Activated naive CD8-positive, alpha-beta T cell treated with anti-CD3 and anti-CD28 coated beads, Interleukin-2, amount 50 U/mL, for 24 hours (primary cell): ENCODE data around the gene CDRT15L2.
A peak's percentile ranks its signal among the peaks of the same experiment; 100 is the strongest.
"Not testable (repeated sequence)": the region's sequence is repeated elsewhere in the genome, so short reads cannot be mapped to it uniquely, and the experiment has no call there.

Experiments
- ATAC-seq: fragments of 150-1000 bp; cut with Tn5 transposase; one replicate; pipeline ENCODE4 v1.10.0; 2021
- DNase-seq: peaks from one replicate; pipeline ENCODE4 v3.0.0; 2021
- H3K27ac Mint-ChIP-seq: one replicate; pipeline ENCODE4 v1.8.0; 2021; ENCODE audit warnings: mild to moderate bottlenecking, mixed read lengths
- H3K27me3 Mint-ChIP-seq: one replicate; pipeline ENCODE4 v1.8.0; 2021; ENCODE audit warnings: mixed read lengths
- H3K36me3 Mint-ChIP-seq: one replicate; pipeline ENCODE4 v1.8.0; 2021; ENCODE audit warnings: low read depth, mixed read lengths
- H3K4me1 Mint-ChIP-seq: one replicate; pipeline ENCODE4 v1.8.0; 2021; ENCODE audit warnings: mixed read lengths
- H3K4me3 Mint-ChIP-seq: one replicate; pipeline ENCODE4 v1.8.0; 2021; ENCODE audit warnings: mild to moderate bottlenecking, moderate library complexity, mixed read lengths
- H3K9me3 Mint-ChIP-seq: one replicate; pipeline ENCODE4 v1.8.0; 2021; ENCODE audit warnings: mixed read lengths

Gene CDRT15L2

DNA sequence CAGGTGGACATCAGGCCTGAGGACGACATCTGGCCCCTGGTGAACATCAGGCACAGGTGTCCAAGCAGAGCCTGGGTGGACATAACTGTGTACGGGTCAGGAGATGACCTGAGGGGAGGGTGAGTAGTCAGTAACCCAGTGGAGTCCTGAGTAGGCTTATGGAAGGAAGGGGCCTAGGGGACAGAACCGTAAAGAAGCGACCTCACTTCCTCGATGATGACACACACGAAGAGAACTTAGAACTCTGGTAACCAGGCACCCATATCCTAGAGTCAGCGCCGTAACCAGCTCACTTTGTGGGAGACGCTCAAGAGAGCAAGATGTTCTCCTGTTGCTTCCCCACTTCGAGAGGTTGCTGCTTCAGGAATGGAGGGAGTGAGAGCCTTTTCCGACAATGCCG is at the start of gene CDRT15L2:
Gene CDRT15L2, plus strand, starts transcription at position 301 of the 400 bp plus-strand sequence. Its CDS starts 20 bp downstream, at position 321.
- H3K36me3 Mint-ChIP-seq, H3K4me1 Mint-ChIP-seq, H3K27me3 Mint-ChIP-seq, H3K9me3 Mint-ChIP-seq, ATAC-seq, DNase-seq, H3K4me3 Mint-ChIP-seq, H3K27ac Mint-ChIP-seq: not testable (repeated sequence)

DNA sequence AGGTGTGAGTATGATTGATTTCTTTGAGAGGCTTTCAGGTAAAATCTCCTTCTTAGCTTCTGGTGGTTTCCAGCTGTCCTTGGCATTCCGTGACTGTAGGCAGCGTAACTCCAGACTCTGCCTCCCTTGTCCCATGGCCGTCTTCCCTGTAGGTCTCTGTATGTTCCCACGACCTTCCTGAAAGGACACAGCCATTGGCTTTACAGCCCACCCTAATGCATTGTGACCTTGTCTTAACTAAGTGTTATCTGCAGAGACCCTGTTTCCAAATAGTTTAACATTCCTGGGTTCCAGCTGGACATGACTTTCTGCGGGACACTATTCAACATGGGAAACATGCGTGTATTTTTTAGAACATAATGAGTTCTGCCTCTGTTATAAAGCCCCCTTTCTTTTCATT is 49.4 kb upstream of the CDRT15L2 start:
- not testable (repeated sequence) for H3K36me3 Mint-ChIP-seq, DNase-seq, H3K27ac Mint-ChIP-seq, H3K9me3 Mint-ChIP-seq, ATAC-seq, H3K27me3 Mint-ChIP-seq, H3K4me1 Mint-ChIP-seq
- peak overlapping the region; percentile 28 for H3K4me3 Mint-ChIP-seq

DNA sequence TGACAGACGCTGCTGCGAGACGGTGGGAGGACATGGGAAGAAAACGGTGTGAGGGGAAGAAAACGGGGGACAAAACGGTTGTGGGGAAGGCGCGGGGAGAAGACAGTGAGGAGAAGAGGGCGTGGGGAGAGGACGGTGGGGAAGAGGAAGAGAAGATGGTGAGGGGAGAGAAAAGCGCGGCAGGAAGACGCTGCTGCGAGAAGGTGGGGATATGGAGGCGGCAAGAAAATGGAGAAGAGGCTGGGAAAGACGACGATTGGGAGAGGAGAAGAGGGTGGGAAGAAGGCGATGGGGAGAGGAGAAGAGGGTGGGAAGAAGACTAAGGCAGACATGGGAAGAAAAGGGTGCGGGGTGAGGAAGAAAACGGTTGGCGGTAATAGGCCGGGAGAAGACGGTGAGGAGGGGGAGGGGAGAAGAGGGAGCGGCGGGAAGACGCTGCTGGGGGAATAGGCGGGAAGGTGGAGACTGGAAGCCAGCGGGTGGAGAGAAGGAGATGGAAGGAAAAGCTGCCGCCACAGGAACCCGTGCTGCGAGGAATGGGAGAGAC is 46.9 kb upstream of the CDRT15L2 start:
- H3K9me3 Mint-ChIP-seq, H3K4me1 Mint-ChIP-seq, ATAC-seq, DNase-seq, H3K27ac Mint-ChIP-seq, H3K36me3 Mint-ChIP-seq, H3K27me3 Mint-ChIP-seq: not testable (repeated sequence)
- H3K4me3 Mint-ChIP-seq = peak overlapping the region; percentile 61

DNA sequence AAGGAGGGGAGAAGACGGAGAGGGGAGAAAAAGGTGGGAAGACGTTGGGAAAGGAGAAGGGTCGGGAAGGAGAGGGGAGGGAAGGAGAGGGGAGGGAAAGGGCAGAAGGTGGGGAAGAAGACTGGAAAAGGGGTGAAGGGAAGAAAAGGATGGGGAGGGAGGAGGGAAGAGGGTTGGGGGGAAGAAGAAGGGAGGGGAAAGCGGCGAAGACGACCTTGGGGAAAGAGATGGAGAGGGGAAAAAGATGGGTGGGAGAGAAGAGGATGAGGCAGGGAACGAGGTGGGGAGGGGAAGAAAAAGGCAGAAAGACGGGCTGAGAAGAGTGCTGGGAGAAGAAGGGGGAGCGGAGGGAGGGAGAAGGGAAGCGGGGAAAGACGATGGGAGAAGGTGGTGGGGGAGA is 46.3 kb upstream of the CDRT15L2 start:
- ATAC-seq, H3K36me3 Mint-ChIP-seq, H3K9me3 Mint-ChIP-seq, H3K4me1 Mint-ChIP-seq, H3K27ac Mint-ChIP-seq, H3K27me3 Mint-ChIP-seq, DNase-seq: not testable (repeated sequence)
- peak overlapping the region; percentile 61 for H3K4me3 Mint-ChIP-seq

DNA sequence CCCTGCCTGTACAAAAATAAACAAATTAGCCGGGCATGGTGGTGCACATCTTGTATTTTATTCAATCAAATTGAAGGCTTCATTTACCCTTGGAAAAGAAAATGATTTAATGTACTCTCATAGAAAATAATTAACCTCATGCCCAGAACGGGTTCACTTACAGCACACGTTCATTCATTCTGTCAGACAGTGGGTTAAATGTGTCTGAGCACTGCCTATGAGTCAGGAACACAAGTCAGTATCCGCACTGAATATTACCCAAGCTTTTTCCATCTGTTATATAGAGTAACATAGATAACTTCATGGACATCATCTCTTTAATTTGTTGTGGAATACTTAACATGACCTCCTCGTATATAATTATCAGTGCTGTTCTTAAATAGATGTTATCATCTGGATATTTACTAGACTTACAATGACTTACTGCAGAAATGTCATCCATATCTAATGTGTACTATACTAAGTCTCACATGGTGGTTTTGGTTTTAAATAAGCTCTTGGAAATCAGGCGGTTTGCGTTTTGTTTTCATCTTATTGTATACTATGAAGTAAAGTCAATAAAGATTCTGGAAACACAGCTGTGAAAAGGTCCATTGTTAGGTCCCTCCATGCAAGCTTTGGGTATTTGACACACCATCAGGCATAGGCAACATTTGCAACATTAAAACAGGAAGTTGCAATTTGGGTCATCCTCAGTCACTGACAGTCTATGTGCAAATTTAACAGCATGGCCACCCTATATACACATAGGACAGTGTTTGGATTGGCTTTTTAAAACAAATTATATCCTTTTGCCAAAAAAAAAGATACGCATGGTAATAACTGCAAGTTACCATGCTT is 44.6 kb upstream of the CDRT15L2 start:
- H3K27me3 Mint-ChIP-seq, ATAC-seq, H3K36me3 Mint-ChIP-seq, H3K4me3 Mint-ChIP-seq, DNase-seq, H3K27ac Mint-ChIP-seq, H3K4me1 Mint-ChIP-seq, H3K9me3 Mint-ChIP-seq: not testable (repeated sequence)

DNA sequence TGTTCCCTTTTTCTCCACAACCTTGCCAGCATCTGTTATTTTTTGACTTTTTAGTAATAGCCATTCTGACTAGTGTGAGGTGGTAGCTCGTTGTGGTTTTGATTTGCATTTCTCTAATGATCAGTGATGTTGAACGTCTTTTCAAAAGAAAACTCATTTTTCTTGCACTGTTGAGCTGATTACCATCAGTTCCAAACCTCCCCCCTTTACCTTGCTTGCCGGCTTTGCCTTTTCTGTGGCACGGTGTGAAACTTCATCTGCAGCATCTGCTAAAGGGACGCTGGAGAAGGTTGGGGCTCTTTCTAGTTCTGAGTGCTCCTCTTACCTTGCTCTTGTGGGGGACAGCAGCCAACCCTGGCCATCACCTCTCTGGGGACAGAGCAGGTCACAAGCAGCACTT is 39.1 kb upstream of the CDRT15L2 start:
- not testable (repeated sequence) for H3K4me1 Mint-ChIP-seq, ATAC-seq, H3K4me3 Mint-ChIP-seq, H3K36me3 Mint-ChIP-seq, H3K27ac Mint-ChIP-seq, DNase-seq, H3K27me3 Mint-ChIP-seq, H3K9me3 Mint-ChIP-seq

DNA sequence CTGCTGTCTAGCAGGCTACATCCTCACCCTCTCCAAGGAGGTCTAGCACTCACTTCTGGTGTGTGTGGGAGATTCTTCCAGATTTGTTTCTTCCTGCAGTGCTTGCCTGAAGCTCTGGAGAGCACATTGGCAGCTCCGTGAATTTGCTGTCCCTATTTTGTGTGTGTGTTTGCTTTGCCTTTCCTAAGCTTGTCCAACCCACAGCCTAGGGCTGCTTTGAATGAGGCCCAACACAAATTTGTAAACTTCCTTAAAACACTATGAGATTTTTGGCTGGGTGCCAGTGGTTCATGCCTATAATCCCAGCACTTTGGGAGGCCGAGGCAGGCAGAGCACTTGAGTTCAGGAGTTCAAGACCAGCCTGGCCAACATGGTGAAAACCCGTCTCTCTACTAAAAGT is 38.7 kb upstream of the CDRT15L2 start:
- not testable (repeated sequence) for H3K9me3 Mint-ChIP-seq, H3K4me1 Mint-ChIP-seq, H3K4me3 Mint-ChIP-seq, H3K27me3 Mint-ChIP-seq, H3K36me3 Mint-ChIP-seq, H3K27ac Mint-ChIP-seq, DNase-seq, ATAC-seq

DNA sequence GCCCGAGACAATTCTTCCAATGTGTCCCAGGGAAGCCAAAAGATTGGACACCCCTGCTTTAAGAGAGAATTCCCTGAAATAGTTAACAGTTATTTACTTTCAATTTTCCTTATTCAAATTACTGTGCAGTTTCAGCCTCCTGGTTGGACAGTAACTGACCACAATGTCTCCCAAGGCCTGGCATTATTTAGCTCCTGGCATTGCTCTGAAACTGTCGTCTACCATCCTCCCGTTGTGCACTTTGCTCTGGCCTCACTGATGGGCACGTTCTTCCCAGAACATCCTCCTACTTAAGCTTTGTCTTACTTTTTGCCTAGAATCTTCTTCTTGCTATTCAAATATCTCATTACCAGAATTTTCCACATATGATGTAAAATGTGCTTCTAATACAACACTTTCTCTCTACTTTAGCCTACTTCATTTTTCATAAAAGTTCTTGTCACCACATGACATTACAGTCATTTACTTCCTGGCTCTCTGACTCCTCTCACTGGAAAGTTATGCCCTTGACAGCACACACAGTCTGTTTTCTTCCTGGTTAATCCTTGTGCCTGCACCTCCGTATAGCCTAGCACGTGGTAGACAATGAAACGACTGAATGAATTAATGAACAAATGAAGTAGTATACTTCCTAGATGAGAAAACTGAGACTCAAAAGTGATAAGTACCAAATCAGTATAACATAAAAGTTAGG is 37.5 kb upstream of the CDRT15L2 start:
- not testable (repeated sequence) for DNase-seq, ATAC-seq, H3K27me3 Mint-ChIP-seq, H3K9me3 Mint-ChIP-seq, H3K27ac Mint-ChIP-seq, H3K4me3 Mint-ChIP-seq, H3K4me1 Mint-ChIP-seq, H3K36me3 Mint-ChIP-seq

DNA sequence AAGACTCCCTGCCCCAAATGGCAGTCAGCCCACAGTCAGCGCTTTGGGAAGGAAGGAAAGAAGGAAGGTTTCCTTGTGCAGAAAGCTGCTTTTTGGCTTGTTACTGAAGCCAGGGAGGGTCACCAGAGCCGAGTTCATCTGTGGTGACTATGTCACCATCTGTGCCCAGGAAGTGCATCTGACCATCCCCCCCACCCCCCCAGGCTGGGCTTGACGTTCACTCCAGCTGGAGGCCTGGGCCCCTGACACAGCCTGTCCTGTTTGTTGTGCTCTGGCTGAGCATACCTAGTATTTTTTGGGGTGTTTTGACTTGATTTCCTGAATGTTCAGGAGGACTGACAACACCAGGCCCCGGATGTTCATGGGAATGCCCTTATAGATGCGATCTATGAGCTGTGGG is 31.6 kb upstream of the CDRT15L2 start:
- not testable (repeated sequence) for H3K27ac Mint-ChIP-seq, H3K9me3 Mint-ChIP-seq, H3K36me3 Mint-ChIP-seq, DNase-seq, H3K4me1 Mint-ChIP-seq, H3K4me3 Mint-ChIP-seq, ATAC-seq, H3K27me3 Mint-ChIP-seq

DNA sequence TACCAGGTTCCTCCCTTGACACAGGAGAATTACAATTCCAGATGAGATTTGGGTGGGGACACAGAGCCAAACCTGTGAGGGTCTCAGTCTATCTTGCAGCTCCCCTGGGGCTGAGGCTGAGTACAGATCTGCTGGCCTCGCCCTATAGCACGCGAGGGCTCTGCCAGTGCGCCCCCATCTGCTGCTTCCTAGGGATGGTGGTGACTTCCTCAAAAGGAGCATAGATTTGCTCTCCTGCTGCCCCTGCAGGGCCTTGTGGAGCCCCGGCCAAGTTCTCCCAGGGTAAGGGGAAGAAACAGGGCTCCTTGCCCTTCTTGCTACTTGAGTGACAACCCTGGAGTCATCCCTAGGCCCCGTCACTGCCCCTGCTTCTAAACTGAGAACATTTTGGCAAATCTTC is 26.6 kb upstream of the CDRT15L2 start:
- ATAC-seq, H3K4me3 Mint-ChIP-seq, H3K27ac Mint-ChIP-seq, H3K27me3 Mint-ChIP-seq, H3K36me3 Mint-ChIP-seq, H3K9me3 Mint-ChIP-seq, DNase-seq, H3K4me1 Mint-ChIP-seq: not testable (repeated sequence)

DNA sequence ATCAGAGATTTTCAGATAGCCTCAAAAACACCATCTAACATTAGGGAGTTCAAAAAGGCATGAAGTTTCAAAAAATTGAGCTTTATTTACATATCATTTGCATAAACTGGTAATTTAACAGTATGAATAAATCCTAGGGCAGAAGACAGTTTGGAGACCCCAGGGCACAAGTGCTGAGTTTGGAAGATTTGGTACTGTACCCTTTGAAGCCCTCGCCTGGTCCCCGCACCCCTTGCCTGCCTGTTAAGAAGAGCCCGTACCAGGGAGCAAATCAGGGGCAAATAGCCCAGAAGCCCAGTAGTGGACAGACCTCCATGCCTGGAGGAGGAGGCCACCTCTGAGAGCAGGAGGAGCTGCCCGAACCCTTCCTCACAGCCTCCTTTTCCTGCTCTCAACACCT is 24.8 kb upstream of the CDRT15L2 start:
- H3K27ac Mint-ChIP-seq, DNase-seq, H3K36me3 Mint-ChIP-seq: not testable (repeated sequence)

DNA sequence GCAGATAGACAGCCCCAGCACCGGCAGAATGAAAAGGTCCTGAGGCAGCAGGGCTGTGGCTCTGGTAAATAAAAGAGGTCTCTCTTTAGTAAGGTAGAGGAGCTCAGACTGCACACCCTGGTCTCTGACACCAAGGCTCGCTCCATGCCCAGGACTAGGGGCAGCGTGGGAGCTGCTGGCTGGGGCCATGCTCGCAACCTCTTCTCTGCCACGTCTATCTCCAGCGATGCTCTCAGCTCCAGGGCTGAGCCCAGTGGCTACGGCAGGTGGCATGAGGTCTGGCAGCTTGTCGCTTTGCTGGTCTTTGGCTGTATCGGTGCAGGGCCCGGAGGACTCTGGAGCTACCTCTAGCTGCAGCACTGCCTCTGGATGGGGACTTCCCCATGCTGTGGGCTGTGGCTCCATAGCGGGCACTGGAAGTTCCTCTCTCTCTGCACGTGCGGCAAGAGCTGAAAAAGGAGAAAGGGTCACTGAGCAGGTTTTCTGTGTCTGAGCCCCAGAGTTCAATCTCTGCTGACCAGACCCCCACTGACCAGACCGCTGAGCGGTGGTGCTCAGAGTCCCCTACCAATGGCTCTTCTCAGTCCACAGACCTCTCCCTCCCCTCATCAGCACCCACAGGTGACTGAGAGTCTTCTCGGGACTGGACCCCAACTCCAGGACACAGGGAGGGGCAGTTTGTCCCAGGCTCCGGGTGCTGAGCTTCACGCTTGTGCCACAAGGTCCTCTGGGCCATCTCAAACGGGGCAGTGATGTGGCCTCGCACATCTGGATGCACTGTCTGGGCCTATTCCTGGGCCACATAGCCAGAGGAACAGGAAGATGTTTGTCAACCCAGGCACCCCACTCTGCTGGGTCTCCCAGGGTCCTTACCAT is 24.2 kb upstream of the CDRT15L2 start:
- H3K4me1 Mint-ChIP-seq, H3K36me3 Mint-ChIP-seq, H3K9me3 Mint-ChIP-seq, H3K4me3 Mint-ChIP-seq, H3K27ac Mint-ChIP-seq, H3K27me3 Mint-ChIP-seq, DNase-seq: not testable (repeated sequence)
- ATAC-seq = peak; percentile 74

More for the DNA sequence above, 24.8 kb upstream of the CDRT15L2 start:
- not testable (repeated sequence) for H3K9me3 Mint-ChIP-seq, H3K27me3 Mint-ChIP-seq, H3K4me3 Mint-ChIP-seq, ATAC-seq, H3K4me1 Mint-ChIP-seq

DNA sequence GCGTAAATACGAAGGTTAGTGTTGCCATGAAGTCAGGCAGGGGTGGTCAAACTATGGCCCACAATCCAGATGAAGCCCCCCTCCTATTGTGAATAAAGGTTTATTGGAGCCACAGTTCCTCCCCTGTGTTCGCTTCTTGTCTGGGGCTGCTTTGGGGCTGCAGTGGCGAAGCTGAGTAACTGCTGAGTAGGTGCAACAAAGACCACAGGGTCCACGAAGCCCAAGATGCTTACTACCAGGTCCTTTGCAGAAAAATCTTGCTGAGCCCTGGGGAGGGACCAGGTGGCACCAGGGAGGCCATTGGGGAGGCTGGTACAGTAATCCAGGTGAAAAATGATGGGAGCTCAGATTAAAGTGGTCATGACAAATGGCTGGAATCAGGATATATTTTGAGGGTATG is 21.4 kb upstream of the CDRT15L2 start:
- H3K36me3 Mint-ChIP-seq, H3K4me1 Mint-ChIP-seq, DNase-seq, ATAC-seq, H3K27me3 Mint-ChIP-seq, H3K4me3 Mint-ChIP-seq, H3K27ac Mint-ChIP-seq, H3K9me3 Mint-ChIP-seq: not testable (repeated sequence)

DNA sequence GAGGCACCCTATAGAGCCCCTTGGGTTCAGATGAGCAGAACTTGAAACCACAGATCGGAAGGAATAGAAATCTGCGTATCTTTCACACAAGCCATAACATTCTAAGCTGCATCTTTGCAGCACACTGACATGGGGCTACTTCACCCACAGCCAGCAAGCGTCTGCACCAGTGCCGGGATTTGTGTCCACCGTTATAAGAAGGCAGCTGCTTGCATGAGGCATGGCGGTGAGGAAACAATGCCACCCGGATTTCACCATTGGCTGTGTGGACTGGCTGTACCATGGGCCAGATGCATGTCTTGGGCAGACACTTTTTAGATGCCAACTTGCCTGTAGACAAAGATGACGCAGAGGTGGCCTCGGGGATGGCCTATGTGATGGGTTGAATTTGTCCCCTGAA is 20.5 kb upstream of the CDRT15L2 start:
- not testable (repeated sequence) for H3K9me3 Mint-ChIP-seq, H3K4me1 Mint-ChIP-seq, H3K4me3 Mint-ChIP-seq, DNase-seq, H3K27ac Mint-ChIP-seq, H3K36me3 Mint-ChIP-seq, ATAC-seq, H3K27me3 Mint-ChIP-seq
